ENCODE data around the gene KBTBD2.

GRCh38 chr7:32890793-32891042 lies 842 bp downstream of the KBTBD2 start:
- TF ChIP-seq CTCF (IDR thresholded peaks at IDR 0.05) (no peak), POLR2A (IDR thresholded peaks at IDR 0.05; ENCODE audit: low read length) (no peak), NPAS2 (CRISPR knock-in tag; IDR thresholded peaks at IDR 0.05; ENCODE audit: borderline replicate concordance) (no peak), EP300 (IDR thresholded peaks at IDR 0.05) (no peak), BHLHE40 (IDR thresholded peaks at IDR 0.05; ENCODE audit: low read depth, low read length) (no peak), REST (IDR thresholded peaks at IDR 0.05) (0 out of 2 replicates have a peak, but pooled peaks have one; percentile 18), HEYL (CRISPR knock-in tag; IDR thresholded peaks at IDR 0.05) (no peak), JUN (IDR thresholded peaks at IDR 0.05) (no peak), ZNF302 (CRISPR knock-in tag; IDR thresholded peaks at IDR 0.05) (no peak)
